ENCODE measurements around the gene CAT.

- TF ChIP-seq FOXP2 (optimal IDR thresholded peaks at IDR 0.05; ENCODE audit: control extremely low read depth, extremely low read length, insufficient read depth) (no peak), POLR2AphosphoS5 (IDR thresholded peaks at IDR 0.05; ENCODE audit: borderline replicate concordance, low read depth, low read length) (no peak)
Measured at GRCh38 chr11:34510673-34511072, 71.9 kb downstream of the CAT start.
